K562 (cell line): ENCODE measurements around the gene AJM1.

Source experiments
- ETS2 ChIP-seq: IDR thresholded peaks from 2 replicates; pipeline ENCODE4 v1.6.1; 2016; ENCODE audit warnings: borderline replicate concordance, missing genetic modification characterization, mild to moderate bottlenecking, moderate library complexity, missing compliant biosample characterization; ENCODE audit not compliant: poor library complexity, severe bottlenecking
- FOSL1 ChIP-seq: fragments of 200-800 bp; sonication (Bioruptor generic); conservative IDR thresholded peaks from 2 replicates; pipeline ENCODE4 v1.6.1; 2016; ENCODE audit warnings: missing genetic modification characterization, missing compliant biosample characterization
- FOXJ3 ChIP-seq: sonication (generic); formaldehyde crosslinking; IDR thresholded peaks from 2 replicates; pipeline ENCODE4 v1.4.0; 2020; ENCODE audit warnings: mild to moderate bottlenecking, missing genetic modification reagents
- ILK ChIP-seq: fragments of 450-650 bp; IDR thresholded peaks from 2 replicates; pipeline ENCODE4 v1.6.1; 2016; ENCODE audit warnings: missing genetic modification characterization, low read depth, mild to moderate bottlenecking, missing compliant biosample characterization, moderate library complexity, borderline replicate concordance
- MAFK ChIP-seq: IDR thresholded peaks from 2 replicates; pipeline ENCODE4 v1.6.1; 2011; ENCODE audit warnings: low read length, improper control_type of control experiment
- SIN3A ChIP-seq, 2 experiments: fragments of 150-350 bp in 1 of 2; IDR thresholded peaks; 2 replicates each; pipeline ENCODE4 v1.6.1; 2011 to 2016; ENCODE audit warnings: borderline replicate concordance in 2 of 2, low read depth in 2 of 2, low read length in 2 of 2, mild to moderate bottlenecking in 2 of 2, moderate library complexity in 2 of 2; ENCODE audit not compliant: control insufficient read depth in 1 of 2
- STAG1 ChIP-seq: sonication (generic); formaldehyde crosslinking; IDR thresholded peaks from 2 replicates; pipeline ENCODE4 v1.5.0; 2020; ENCODE audit warnings: missing genetic modification reagents, borderline replicate concordance
- TF ChIP-seq, protein P1 (sequence below), 3 experiments: IDR thresholded peaks in 2 of 3; conservative IDR thresholded peaks in 1 of 3; 2 replicates each; pipeline ENCODE4 v1.5.1; 2011 to 2012; ENCODE audit warnings: low read length in 3 of 3, mild to moderate bottlenecking in 3 of 3, control low read depth in 2 of 3, improper control_type of control experiment in 1 of 3, inconsistent platforms in 1 of 3, low read depth in 1 of 3, mixed read lengths in 1 of 3, moderate library complexity in 1 of 3; ENCODE audit not compliant: insufficient read depth in 2 of 3
- TF ChIP-seq, protein P2 (sequence below): fragments of 450-650 bp; IDR thresholded peaks from 2 replicates; pipeline ENCODE4 v1.6.1; 2016; ENCODE audit warnings: borderline replicate concordance

DNA sequence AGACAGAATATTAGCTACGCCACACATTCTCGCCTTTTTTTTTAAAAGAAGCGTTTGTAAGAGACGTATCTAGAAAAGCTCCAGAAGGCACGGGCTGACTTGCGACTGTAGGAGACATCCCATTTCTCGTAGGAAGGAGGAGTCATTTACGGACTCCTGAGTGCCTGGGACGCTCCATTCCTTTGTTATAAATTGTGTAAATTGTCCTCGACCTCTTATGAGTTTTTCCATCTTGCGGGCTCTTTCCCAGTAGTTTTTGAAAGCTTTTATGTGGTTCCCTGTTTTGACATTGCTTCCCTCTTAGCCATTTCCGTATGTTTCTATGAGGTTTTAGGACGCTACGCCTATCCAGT is 33.5 kb upstream of the AJM1 start:
- no peak for TF ChIP-seq STAG1 (CRISPR knock-in tag)
- TF ChIP-seq ETS2, result no peak
- no peak for TF ChIP-seq ILK (tag)
- TF ChIP-seq MAFK, result no peak
- TF ChIP-seq FOSL1 (tag), result no peak
- no peak for TF ChIP-seq FOXJ3 (CRISPR knock-in tag)
- TF ChIP-seq, protein P1, sequence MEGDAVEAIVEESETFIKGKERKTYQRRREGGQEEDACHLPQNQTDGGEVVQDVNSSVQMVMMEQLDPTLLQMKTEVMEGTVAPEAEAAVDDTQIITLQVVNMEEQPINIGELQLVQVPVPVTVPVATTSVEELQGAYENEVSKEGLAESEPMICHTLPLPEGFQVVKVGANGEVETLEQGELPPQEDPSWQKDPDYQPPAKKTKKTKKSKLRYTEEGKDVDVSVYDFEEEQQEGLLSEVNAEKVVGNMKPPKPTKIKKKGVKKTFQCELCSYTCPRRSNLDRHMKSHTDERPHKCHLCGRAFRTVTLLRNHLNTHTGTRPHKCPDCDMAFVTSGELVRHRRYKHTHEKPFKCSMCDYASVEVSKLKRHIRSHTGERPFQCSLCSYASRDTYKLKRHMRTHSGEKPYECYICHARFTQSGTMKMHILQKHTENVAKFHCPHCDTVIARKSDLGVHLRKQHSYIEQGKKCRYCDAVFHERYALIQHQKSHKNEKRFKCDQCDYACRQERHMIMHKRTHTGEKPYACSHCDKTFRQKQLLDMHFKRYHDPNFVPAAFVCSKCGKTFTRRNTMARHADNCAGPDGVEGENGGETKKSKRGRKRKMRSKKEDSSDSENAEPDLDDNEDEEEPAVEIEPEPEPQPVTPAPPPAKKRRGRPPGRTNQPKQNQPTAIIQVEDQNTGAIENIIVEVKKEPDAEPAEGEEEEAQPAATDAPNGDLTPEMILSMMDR (IDR thresholded peaks at IDR 0.05 in 2 of 3, conservative IDR thresholded peaks at IDR 0.05 in 1 of 3; ENCODE audit: insufficient read depth in 2 of 3, low read depth in 1 of 3, low read length in 3 of 3), result no peak
- TF ChIP-seq, protein P2, sequence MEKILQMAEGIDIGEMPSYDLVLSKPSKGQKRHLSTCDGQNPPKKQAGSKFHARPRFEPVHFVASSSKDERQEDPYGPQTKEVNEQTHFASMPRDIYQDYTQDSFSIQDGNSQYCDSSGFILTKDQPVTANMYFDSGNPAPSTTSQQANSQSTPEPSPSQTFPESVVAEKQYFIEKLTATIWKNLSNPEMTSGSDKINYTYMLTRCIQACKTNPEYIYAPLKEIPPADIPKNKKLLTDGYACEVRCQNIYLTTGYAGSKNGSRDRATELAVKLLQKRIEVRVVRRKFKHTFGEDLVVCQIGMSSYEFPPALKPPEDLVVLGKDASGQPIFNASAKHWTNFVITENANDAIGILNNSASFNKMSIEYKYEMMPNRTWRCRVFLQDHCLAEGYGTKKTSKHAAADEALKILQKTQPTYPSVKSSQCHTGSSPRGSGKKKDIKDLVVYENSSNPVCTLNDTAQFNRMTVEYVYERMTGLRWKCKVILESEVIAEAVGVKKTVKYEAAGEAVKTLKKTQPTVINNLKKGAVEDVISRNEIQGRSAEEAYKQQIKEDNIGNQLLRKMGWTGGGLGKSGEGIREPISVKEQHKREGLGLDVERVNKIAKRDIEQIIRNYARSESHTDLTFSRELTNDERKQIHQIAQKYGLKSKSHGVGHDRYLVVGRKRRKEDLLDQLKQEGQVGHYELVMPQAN, result no peak
- no peak for TF ChIP-seq SIN3A (IDR thresholded peaks at IDR 0.05; ENCODE audit: borderline replicate concordance in 2 of 2, control insufficient read depth in 1 of 2, low read depth in 2 of 2, low read length in 2 of 2)
